ENCODE results near the gene KRT78.
A peak's percentile ranks its signal among the peaks of the same experiment; 100 is the strongest.

The KRT78 gene

GRCh38 chr12:52838609-52839435, 10.0 kb downstream of the KRT78 start:
- DNase-seq (ENCODE audit: low read depth) = no peak

GRCh38 chr12:52837781-52838608, 10.8 kb downstream of the KRT78 start:
- no peak for DNase-seq (ENCODE audit: low read depth)

DNA sequence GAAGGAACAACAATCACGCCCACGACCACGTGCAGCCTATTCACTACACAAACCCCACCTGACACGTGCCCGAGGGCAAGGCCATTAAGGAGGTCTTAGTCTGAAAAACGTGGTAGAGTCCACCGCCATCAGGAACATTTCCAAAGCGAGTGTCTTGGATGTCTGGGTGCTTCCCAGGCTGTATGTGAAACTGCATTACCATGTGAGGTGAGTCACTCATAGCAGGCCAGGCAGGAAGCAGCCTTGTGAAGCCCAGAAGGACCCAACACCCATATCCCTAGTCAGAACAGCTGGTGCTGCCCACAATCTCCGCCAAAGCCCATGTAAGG, 11.4 kb downstream of the KRT78 start:
- no peak for DNase-seq (ENCODE audit: low read depth)

DNA sequence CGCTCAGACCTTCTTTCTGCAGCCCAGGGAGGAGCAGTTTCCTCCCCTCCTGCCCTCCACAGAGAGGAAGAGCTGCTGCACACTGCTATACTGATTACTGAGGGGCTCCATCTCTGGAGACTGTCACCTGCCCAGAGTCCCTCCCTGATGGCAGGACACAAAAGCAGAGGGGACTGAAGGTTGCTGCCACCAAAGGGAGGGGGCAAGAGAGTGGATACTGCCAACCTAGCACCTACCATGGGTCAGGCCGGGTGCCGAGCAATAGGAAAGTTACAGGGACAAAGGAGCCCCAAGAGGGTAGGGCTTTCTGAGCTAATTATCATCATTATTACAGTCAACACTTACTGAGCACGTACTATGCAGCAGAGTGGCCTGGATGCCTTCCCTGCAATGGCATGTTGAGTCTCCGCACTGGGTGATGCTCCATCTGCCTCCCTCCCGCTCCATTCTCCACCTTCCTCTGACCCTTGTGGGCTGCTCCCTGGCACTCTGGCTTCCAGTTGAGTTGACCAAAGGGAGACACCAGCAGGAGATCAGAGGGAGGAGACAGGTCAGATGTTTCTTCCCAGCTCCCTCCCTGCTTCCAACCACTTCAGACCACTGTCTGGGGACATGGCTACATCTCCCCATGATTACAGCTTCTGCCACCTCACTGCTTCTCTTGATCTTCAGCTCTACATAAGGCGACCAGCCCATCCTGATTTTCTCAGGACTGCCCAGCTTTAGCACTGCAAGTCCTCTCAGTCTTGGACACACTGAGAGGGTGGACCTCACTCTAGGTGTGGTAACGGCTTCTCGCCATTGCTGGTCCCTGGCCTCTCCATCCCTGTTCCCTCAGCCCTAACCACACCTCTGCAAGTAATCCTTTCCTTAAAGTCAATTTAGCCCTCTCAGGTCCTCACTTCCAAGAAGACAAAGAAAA, 12.0 kb downstream of the KRT78 start:
- DNase-seq (ENCODE audit: low read depth) = no peak

DNA sequence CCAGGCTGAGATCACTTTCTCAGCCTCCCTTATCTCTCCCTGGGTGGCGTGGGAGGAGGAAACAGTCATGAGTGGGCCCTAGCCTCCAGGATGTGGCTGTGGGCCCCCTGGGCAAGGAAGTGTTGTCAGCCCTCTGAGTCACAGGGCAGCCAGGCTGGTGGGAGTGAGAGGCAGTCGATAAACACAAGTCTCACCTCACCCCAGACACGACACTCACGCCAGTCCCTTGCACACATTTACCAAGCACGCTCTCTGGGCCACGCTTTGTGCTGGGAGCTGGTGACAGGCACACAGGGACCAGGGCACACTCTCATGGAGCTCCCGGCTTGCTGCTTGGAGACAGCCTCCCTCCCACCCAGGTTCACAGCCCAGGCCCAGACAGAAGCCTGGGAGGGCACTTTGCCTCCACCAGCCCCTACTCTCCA, 12.7 kb downstream of the KRT78 start:
- DNase-seq (ENCODE audit: low read depth) = peak; percentile 11

DNA sequence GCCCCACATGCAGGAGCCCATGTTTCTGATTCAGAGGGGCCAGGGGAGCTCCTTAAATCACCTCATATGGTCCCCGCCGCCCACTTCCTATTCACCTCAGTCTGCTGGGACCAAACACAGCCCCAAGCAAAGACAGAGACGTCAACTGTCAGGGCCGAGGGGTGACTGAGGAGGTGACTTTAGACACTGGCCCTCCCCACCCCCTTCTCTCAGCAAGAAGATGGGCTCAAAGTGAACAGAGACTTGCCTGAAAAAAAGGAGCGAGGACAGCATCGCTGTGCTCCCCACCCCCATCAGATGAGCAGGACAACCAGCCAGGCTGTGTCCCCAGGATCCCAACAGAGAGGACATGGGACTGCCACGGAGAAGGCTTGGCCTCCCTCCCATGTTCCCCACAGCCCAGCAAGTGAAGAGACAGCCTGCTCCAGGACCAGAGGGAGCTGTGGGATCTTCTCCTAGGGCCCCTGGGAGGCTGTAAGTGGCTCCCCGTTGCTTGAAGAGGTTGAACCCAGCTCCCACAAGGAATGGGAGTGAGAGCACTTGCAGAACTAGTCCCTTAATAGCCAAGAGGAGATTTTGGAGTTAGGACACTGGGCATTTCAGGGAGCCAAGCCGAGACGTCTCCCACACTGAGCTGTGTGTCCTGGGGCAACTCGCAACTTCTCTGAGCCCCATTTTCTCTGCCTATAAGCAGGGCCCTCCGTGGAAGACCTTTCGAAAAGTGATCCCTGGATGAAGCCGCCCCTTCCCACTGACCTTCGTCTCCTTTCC, 13.3 kb downstream of the KRT78 start:
- no peak for DNase-seq (ENCODE audit: low read depth)

- DNase-seq (ENCODE audit: low read depth) = no peak
Observed at GRCh38 chr12:52834727-52835001, 14.1 kb downstream of the KRT78 start.

DNA sequence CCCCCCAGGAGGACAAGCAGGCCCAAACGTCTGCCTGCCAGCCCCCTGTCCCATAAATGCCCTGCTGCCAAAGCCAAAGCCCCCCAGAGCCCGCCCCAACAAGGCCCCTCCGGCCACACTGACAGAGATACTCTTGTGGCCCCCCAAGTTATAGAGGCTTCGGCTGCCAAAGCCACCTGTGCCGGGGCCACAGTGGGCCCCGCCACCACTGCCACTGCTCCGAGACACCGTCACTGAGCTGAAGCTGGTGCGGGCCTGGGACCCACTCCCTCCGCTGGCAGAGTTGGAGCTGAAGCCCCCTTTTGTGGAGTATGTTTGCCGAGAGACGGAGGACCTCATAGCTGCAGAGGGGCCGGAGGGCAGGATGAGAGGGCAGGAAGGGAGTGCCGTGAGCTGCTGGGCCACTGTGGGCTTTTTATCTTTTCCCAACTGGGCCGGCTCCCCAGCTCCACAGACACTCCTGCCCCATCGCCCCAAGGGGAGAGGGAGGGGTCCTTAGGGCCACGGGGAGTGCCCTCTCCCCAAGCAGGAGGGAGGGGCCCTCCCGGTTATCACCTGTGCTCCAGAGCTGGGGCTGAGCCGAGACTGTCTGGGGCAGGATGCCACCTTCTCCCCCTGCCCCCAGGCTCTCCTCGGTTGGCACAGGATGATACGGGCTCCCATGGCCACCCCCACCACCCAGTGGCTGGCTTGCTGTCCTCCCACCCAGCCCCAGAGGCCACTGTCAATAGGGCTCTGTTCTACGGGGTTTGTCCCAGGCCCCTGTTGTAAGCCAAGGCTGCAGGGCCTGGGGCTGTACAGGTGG, 14.7 kb downstream of the KRT78 start, which contains the start of gene KRT79:
Gene KRT79, minus strand, starts transcription at position 390 of the 805 bp plus-strand sequence. Its CDS starts 51 bp downstream, at position 339.
- no peak for DNase-seq (ENCODE audit: low read depth)

DNA sequence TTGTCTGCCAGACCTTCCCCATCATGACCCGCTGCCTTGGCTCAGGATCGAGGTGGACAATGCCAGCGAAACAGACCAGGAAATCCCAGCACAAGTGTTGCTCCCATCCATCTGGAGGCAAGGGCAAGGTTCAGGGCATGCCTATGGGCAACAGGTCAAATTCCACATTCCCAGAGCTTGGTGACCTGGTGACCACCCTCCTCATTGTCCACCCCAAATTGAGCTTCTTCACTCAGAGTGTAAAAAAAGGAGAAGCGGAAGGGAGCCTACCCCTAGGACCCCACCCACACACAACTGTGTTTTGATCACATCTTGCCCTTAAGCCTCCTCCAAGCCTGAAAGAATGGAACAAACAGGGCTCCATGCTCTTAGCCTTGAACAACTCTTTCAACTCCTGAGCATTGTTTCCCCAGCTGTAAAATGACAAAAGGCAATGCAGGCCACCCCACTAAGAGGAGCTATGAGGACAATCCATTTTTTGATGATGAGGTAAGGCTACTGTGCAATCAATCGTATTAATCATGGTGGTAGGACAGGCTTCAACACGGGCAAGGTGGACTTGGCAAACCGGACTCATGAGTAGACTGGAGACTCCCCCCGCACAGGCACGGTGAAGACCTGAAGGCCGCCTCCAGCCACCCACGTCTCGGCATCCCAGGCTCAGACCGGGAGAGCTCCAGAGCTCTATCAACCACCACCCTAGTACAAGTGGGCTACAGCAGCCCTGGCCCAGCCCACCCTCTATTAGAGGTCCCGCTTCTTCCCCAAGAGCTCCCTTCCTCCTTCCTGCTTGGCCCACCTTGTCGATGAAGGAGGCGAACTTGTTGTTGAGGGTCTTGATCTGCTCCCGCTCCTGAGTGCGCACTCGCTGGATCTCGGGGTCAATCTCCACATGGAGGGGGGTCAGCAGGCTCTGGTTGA, 15.5 kb downstream of the KRT78 start:
- no peak for DNase-seq (ENCODE audit: low read depth)

DNA sequence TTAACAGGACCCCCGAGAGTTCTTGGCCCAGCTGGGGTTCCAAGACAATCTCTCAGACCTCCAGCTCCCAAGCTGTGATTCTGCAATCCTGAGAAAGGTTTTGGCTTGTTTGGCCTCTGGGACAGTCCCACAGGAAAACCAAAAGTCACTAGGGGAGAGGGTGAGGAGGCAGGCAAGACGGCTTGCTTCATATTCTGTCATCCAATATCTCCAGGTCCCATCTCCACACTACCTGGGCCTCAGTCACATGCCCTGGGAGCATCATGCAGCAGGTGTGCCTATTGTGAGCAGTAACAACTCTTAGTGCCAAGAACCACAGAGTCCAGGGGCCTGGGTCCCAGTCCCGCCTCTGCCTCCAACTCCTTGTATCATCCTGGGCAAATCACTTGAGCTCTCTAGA, 16.3 kb downstream of the KRT78 start:
- no peak for DNase-seq (ENCODE audit: low read depth)

DNA sequence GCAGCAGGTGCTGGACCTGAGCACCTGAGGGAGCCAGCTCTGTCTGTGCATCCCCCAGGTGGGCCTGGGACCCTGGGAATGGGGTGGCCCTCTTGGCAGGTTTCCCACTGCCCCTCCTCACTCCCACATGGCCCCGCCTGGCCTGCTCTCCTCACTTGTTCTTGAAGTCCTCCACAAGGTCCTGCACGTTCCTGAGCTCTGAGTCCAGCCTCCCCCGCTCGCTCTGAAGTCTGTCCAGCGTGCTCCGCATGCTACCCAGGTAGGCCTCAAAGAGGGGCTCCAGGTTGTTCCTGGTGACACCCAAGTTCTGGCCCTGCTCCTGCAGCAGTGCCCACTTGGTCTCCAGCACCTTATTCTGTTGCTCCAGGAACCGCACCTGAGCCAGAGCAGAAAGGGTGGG, 17.5 kb downstream of the KRT78 start:
- DNase-seq (ENCODE audit: low read depth) = no peak

DNA sequence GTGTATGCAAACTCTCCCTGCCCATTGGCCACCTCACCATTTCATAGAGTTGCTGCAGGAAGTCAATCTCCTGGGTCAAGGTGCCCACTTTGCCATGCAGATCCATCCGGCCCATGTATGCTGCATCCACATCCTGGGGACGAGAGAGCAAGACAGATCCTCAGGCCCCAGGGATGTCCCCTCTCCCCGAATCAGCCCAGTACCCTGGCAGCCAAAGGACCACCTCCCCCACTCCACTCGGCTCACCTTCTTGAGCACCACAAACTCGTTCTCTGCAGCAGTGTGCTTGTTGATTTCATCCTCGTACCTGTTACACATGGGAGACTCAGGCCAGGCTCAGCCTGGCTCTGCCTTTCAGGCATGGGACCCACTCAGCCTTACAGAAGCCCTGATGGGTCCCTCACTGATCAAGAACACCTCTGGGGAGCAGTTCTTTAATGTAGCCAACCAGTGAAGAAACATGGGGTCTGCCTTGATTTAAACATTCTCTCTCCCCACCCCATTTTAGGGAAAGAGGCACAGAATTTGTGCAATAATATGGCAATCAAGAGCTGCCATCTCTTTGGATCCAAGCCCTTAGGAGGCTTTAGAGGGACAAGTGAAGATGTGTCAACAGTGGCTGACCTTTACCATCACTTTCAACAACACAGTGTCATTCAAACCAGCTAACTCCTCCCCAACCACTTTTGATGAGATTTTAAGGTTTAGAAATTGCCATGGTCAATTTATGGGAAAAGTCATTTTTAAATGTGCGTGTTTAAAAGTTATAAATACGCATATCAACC, 18.6 kb downstream of the KRT78 start:
- no peak for DNase-seq (ENCODE audit: low read depth)

GRCh38 chr12:52828591-52829021, 20.2 kb downstream of the KRT78 start:
- DNase-seq (ENCODE audit: low read depth) = no peak

GRCh38 chr12:52828156-52828555, 20.6 kb downstream of the KRT78 start:
- DNase-seq (ENCODE audit: low read depth) = no peak

GRCh38 chr12:52827499-52828090, 21.2 kb downstream of the KRT78 start:
- DNase-seq (ENCODE audit: low read depth) = no peak

DNA sequence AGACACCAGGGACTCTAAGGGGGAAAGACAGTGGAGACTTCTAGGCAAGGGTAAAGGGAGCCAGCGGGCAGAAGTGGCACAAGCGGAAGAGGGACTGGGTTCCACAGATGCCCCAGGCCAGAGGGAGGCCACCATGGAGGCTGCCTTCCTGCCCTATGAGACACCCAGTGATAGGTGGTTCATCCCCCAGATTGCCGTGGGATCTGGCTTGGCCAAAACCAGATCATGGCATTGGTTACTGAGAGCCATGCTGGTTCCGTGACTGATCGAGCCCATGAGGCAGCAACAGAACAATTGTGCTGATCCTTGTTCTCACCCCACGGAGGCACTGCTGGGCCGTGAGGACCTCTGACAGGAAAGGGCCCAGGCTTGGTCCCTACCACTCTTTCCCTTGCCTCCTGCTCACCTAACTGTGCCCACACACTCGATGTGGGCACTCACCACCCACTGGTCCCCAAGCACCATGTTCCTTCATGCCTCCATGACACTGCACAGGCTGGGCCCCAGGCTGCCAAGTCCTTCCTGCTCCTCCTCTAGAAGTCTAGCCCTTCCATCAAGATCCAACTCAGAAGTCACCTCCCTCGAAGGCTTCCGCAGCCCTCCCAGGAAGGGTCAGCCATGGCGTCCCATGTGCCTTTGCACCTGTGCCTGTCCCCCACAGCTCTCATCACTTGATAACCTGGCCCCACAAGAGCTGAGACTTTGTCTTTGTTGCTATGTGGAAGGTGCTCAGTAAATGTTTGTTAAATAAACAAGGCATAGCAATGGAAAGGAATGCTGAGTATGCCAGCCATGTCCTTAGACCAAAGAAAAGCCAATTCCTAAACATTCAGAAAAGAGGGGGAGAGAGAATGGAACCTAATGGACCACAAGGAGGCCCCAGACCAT, 21.9 kb downstream of the KRT78 start:
- DNase-seq (ENCODE audit: low read depth) = no peak

DNA sequence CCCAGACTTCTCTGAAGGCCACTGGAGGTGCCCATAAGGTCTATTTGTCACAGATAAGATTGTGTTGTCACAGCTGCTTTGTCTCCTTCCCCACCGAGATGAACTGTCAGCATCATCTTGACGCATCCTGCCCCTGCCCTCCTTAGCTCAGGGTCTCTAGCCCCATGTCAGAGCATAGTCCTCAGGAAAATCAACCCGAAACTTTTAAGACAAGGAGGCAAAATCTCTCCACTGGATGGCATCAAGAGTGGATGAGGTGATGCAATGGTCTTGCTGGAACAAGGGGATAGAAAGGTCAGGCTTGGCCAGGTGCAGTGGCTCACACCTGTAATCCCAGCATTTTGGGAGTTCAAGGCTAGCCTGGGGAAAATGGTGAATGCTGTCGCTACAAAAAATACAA, 22.8 kb downstream of the KRT78 start:
- no peak for DNase-seq (ENCODE audit: low read depth)

Data from activated T-helper 1 cell treated with Interleukin-2 at 50 U/mL for 16 hours (primary cell).